Measurements from ENCODE around the gene CARD11. TPM values are rescaled to one million over a fixed set of nuclear protein-coding genes. Genes with fewer than 3 reads are reported as not detected.
A peak's percentile ranks its signal among the peaks of the same experiment; 100 is the strongest.

Gene CARD11
- total and polyA plus RNA-seq, 2 of the 4 experiments (the other 2 are of a cell fraction) = 0.18 to 0.26 TPM

- no peak for TF ChIP-seq MXI1 (IDR thresholded peaks at IDR 0.05; ENCODE audit: borderline replicate concordance, low read depth, low read length)
Measured at GRCh38 chr7:2970307-2970664, 73.4 kb downstream of the CARD11 start (continued).

DNA sequence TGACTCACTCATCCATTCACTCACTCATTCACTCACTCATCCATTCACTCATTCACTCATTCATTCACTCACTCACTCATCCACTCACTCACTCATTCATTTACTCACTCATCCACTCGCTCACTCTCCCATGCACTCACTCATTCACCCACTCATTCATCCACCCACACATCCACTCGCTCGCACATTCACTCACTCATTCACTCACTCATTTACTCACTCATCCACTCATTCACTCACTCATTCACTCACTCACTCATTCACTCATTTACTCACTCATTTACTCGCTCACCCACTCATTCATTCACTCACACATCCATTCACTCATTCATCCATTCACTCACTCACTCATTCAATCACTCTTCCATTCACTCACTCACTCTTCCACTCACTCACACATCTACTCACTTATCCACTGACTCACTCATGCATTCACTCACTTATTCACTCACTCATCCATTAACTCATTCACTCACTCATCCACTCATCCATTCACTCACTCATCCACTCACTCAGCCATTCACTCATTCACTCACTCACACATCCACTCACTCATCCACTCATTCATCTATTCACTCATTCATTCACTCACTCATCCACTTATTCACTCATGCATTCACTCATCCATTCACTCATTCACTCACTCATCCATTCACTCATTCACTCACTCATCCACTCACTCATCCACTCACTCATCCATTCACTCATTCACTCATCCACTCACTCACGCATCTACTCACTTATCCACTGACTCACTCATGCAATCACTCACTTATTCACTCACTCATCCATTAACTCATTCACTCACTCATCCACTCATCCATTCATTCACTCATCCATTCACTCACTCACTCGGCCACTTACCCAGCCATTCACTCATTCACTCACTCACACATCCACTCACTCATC, 74.0 kb downstream of the CARD11 start:
- Histone ChIP-seq H3K4me1 (ENCODE audit: control insufficient read depth, insufficient read depth, low read length) (no peaks in the 10 kb centered on the region), H3K23ac (ENCODE audit: low read depth, low read length) (no peak overlapping the region), H2BK15ac (ENCODE audit: low read depth, low read length) (no peak overlapping the region), H3K4ac (ENCODE audit: low read depth, low read length) (no peak overlapping the region), H3K36me3 (ENCODE audit: control insufficient read depth, insufficient read depth, low read length) (no peaks in the 10 kb centered on the region), H3K4me3 (ENCODE audit: insufficient read depth, low read depth, low read length) (no peak overlapping the region), H2AFZ (replicated peaks; ENCODE audit: low read length, poor library complexity) (no peak overlapping the region), H4K20me1 (ENCODE audit: insufficient read depth, low read length) (no peaks in the 10 kb centered on the region), H3K27ac (ENCODE audit: insufficient read depth, low read length) (no peak overlapping the region), H2BK5ac (ENCODE audit: low read depth, low read length, poor library complexity, severe bottlenecking) (peak overlapping the region; percentile 19), H3K56ac (ENCODE audit: extremely low read depth, insufficient read depth, low read length) (no peak overlapping the region), H3K9me1 (ENCODE audit: insufficient read depth, low read length) (no peaks in the 10 kb centered on the region), H4K5ac (ENCODE audit: low read depth, low read length) (no peak overlapping the region), H3K4me2 (ENCODE audit: low read depth, low read length) (no peak overlapping the region), H2AK9ac (replicated peaks; ENCODE audit: low read depth, low read length, poor library complexity) (no peak overlapping the region), H2BK20ac (ENCODE audit: low read depth, low read length) (no peak overlapping the region), H4K91ac (ENCODE audit: insufficient read depth, low read depth, low read length) (no peak overlapping the region), H3K9ac (ENCODE audit: low read depth, low read length) (no peak overlapping the region), H3K27me3 (ENCODE audit: control insufficient read depth, insufficient read depth, low read length) (no peaks in the 10 kb centered on the region; the same call in 1 of the 2 replicates), H3K14ac (replicated peaks; ENCODE audit: low read depth, low read length) (no peak overlapping the region), H4K8ac (ENCODE audit: low read depth in 2 of 2, low read length in 2 of 2) (no peak overlapping the region), H3K18ac (ENCODE audit: low read depth, low read length) (no peak overlapping the region), H3K9me3 (ENCODE audit: control insufficient read depth, insufficient read depth, low read length) (peaks cover 2% of the 10 kb centered on the region), H2AK5ac (ENCODE audit: low read depth, low read length) (no peak overlapping the region), H2BK120ac (ENCODE audit: low read depth, low read length) (no peak overlapping the region), H3K79me1 (ENCODE audit: low read depth in 1 of 2, low read length in 2 of 2) (no peaks in the 10 kb centered on the region)
- in situ Hi-C loops (cut with MboI; ENCODE audit: low sequenced_read_pairs) = no loop called here
- CTCF ChIA-PET = no interaction called here
- DNase-seq (no peak), ATAC-seq (ENCODE audit: low read depth) (no peak)
- BruUV-seq (replicated peaks) = no TSS peak
- 65% methylated on average over 6 of the region's 6 CpGs; no CpG with 5 or more reads in 1 of the 2 experiments for WGBS, 2 experiments (ENCODE audit: extremely low coverage in 2 of 2, insufficient read length in 1 of 2)
- dilution Hi-C loops (cut with HindIII; ENCODE audit: low sequenced_read_pairs, unreplicated experiment) = no loop called here
- intact Hi-C loops (cut with micrococcal nuclease) = no loop called here
- POLR2A ChIA-PET (ENCODE audit: unreplicated experiment) = no interaction called here
- TF ChIP-seq RFX5 (IDR thresholded peaks at IDR 0.05; ENCODE audit: low read depth, low read length) = no peak
- TF ChIP-seq CTCF (conservative IDR thresholded peaks at IDR 0.05; ENCODE audit: low read depth, low read length) = no peak
- no peak for TF ChIP-seq NFE2L2 (IDR thresholded peaks at IDR 0.05; ENCODE audit: low read depth, low read length)
- no peak for TF ChIP-seq USF2 (IDR thresholded peaks at IDR 0.05; ENCODE audit: low read depth, low read length)
- TF ChIP-seq FOS (IDR thresholded peaks at IDR 0.05; ENCODE audit: low read depth, low read length) = no peak
- TF ChIP-seq RAD21 (IDR thresholded peaks at IDR 0.05; ENCODE audit: low read length) = no peak
- no peak for TF ChIP-seq MAZ (IDR thresholded peaks at IDR 0.05; ENCODE audit: borderline replicate concordance, low read depth, low read length)
- no peak for TF ChIP-seq CEBPB (IDR thresholded peaks at IDR 0.05; ENCODE audit: low read depth, low read length)
- TF ChIP-seq MAFK (IDR thresholded peaks at IDR 0.05; ENCODE audit: low read depth, low read length) = no peak
- no peak for TF ChIP-seq MXI1 (IDR thresholded peaks at IDR 0.05; ENCODE audit: borderline replicate concordance, low read depth, low read length)
- TF ChIP-seq CHD1 (IDR thresholded peaks at IDR 0.05; ENCODE audit: low read depth, low read length) = no peak
- TF ChIP-seq RCOR1 (IDR thresholded peaks at IDR 0.05; ENCODE audit: insufficient replicate concordance, low read length) = no peak
- no peak for TF ChIP-seq POLR2A (IDR thresholded peaks at IDR 0.05; ENCODE audit: low read depth, low read length)
- no peak for TF ChIP-seq BHLHE40 (IDR thresholded peaks at IDR 0.05; ENCODE audit: low read depth, low read length)

All from IMR-90 (cell line).